Activated CD4-positive, alpha-beta T cell treated with anti-CD3 and anti-CD28 coated beads, Interleukin-2, Interleukin-4, amounts not matched to agents 100 ng/mL and 50 ng/mL, durations not matched to agents 16 hours and 8 hours (primary cell): ENCODE measurements around the gene FOLR1.
"Not testable (repeated sequence)": the region's sequence is repeated elsewhere in the genome, so short reads cannot be mapped to it uniquely, and the experiment has no call there.

ENCODE experiments used
- DNase-seq: peaks from one replicate; pipeline ENCODE4 v3.0.0-alpha.2; 2020; ENCODE audit warnings: low spot score

FOLR1 gene

GRCh38 chr11:72181553-72181958 lies 10.4 kb upstream of the FOLR1 start:
- DNase-seq = not testable (repeated sequence)

DNA sequence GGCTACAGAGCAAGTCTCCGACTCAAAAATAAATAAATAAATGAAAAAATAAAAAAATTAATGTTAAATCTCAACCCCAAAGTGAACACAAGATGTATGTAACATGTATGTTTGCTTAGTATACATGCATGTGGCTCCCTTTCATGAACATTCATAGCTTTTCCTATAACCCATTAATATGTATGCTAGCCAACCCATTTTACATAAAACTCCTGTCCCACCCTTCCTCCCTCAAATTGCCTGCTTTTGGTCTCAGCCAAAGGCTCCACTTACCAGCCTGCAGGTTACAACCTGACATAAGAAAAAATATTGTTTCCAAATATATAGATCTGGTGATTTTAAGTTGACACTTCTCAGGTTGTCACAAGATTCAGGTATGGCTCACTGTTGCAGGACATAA lies 3.7 kb upstream of the FOLR1 start:
- no peak for DNase-seq

DNA sequence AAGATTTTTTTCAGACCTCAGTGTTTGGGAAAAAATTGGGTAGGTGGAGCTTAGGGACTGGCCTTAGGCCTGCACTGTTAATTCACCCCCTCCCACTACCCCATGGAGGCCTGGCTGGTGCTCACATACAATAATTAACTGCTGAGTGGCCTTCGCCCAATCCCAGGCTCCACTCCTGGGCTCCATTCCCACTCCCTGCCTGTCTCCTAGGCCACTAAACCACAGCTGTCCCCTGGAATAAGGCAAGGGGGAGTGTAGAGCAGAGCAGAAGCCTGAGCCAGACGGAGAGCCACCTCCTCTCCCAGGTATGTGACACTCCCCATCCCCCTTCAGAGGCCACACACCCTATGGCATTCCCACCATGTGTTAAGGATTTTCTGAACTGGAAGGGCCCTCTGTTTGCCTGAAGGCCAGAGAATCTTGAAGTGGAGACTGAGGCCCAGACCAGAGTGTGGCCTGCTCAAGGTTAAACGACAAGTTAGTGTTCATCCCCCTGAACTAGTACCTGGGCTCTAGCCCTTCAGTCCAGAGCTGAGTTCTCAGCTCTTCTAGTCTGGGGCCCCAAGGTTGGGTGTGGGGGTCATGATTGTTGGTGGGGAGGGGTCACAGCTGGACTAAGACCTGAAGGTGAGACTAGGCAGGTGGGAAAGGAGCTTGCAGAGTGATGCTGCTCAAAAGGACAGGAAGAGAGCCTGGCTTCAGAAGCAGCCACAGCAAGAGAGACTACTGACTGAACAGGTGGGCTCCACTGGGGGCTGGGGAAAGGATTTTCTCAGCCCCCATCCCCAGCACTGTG lies 2.3 kb upstream of the FOLR1 start:
- DNase-seq = no peak

DNA sequence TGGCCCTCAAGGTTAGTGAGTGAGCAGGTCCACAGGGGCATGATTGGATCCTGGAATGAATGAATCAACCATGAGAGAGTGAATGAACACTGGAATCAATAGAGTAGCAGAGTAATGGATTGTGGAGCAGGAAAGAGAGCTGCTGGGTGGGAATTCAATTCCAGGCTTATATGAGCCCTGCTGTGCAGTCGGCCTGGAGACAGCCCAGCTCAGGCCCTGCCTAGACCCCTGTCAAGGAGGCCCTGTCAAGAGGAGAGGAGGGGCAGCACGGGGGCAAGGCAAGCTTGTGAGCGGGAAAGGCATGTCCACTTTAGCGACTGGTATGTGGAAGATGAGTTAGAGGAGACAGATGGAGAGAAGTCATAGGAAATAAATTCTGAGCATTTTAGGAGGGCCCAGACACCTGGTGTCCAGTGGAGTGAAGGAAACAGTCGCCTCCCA lies 1.3 kb upstream of the FOLR1 start:
- DNase-seq = no peak

DNA sequence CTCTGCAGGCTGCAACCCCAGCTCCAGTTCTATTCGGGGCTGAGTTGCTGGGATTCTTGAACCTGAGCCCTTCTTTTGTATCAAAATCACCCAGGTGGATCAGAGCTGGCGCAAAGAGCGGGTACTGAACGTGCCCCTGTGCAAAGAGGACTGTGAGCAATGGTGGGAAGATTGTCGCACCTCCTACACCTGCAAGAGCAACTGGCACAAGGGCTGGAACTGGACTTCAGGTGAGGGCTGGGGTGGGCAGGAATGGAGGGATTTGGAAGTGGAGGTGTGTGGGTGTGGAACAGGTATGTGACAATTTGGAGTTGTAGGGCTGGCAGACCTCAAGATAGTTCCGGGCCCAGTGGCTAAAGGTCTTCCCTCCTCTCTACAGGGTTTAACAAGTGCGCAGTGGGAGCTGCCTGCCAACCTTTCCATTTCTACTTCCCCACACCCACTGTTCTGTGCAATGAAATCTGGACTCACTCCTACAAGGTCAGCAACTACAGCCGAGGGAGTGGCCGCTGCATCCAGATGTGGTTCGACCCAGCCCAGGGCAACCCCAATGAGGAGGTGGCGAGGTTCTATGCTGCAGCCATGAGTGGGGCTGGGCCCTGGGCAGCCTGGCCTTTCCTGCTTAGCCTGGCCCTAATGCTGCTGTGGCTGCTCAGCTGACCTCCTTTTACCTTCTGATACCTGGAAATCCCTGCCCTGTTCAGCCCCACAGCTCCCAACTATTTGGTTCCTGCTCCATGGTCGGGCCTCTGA lies 3.8 kb downstream of the FOLR1 start:
- DNase-seq = no peak

GRCh38 chr11:72201445-72201844 lies 9.5 kb downstream of the FOLR1 start:
- not testable (repeated sequence) for DNase-seq

DNA sequence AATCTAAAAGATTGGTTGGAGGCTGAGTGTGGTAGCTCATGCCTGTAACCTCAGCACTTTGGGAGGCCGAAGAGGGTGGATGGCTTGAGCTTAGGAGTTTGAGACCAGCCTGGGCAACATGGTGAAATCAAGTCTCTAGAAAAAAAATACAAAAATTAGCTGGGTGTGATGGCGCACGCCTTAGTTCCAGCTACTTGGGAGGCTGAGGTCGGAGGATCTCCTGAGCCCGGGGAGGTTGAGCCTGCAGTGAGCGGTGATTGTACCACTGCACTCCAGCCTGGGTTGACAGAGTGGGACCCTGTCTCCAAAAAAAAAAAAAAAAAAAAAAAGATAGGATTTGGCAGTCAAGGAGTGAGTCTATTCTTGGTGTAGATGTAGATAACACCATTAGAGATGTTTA lies 10.6 kb downstream of the FOLR1 start:
- DNase-seq = no peak

GRCh38 chr11:72203163-72203562 lies 11.2 kb downstream of the FOLR1 start:
- DNase-seq = no peak

DNA sequence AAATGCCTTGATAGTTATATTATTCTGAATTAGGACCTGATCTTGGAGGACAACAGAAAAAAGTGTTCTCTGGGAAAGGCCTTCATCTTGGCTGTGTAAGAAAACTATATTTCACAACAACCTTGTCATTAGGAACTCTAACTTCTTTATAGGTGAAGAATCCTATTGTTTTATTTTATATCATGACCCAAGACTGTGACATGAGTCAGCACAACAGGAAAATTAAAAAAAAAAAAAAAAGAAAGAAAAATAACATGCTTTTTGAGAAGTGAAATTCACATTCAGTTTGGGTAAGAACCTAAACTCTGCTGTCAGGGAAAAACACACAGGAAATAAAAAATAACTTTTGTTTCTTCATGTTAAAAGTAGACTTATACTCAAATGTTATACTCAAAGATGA lies 12.9 kb downstream of the FOLR1 start:
- no peak for DNase-seq

DNA sequence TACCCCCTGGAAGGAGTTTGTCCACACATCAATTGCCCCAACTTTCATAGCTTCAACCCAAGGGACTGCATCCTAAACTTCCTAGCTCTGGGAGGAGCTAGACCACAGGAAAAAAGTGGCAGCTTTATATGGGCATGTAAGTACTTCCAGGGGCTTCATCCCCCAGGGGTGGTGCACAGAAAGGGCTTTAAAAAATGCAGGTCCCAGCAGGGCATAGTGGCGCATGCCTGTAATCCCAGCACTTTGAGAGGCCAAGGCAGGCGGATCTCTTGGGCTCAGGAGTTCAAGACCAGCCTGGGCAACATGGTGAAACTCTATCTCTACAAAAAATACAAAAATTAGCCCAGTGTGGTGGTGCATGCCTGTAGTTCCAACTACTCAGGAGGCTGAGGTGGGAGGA lies 14.9 kb downstream of the FOLR1 start:
- DNase-seq = not testable (repeated sequence)

- DNase-seq = no peak
These were observed 16.3 kb downstream of the FOLR1 start for GRCh38 chr11:72208281-72208680.

- no peak for DNase-seq
These were observed 17.2 kb downstream of the FOLR1 start for GRCh38 chr11:72209101-72209500.

DNA sequence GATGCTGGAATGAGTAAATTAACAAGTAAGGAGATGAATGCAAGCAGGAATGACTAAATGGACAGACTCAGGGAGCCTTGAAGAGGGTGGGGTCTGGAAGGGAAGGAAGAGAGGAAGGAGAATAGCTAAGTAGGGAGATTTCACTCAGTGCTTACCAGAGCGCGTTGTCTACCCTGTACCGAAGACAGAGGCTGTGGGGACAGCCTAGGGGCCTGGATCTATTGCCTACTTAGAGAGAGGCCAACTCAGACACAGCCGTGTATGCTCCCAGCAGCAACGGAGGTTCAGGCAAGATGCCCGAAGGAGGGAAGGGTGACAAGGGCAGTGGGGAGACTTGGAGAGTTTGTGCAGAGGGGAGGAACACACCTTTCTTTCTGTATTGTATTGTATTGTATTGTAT lies 24.7 kb downstream of the FOLR1 start, which contains the start of gene FOLR2:
Gene FOLR2, plus strand, starts transcription at position 157 of the 400 bp plus-strand sequence. CDS start 1,791 bp downstream, outside the sequence.
- DNase-seq = no peak

DNA sequence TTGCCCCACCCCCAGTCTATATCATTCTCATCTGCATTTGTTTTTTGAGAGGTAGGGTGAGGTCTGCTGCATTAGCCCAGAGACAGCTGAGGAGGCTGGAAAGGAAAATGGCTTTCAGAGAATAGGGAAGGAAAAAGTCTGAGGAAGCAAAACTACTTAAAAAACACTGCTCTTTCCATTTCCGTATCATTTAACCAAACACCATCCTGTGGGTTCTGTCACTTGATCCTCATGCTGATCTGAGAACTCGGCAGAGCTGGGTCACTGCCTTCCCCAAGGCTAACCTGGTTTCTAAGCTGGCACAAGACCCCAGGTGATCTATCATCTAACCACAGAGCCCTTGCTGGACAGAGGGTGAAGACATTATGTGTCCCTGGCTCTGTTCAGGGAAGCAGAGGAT lies 25.9 kb downstream of the FOLR1 start:
- no peak for DNase-seq

- DNase-seq = no peak
These were observed 26.4 kb downstream of the FOLR1 start for GRCh38 chr11:72218251-72218745.

- DNase-seq = no peak
These were observed 28.9 kb downstream of the FOLR1 start for GRCh38 chr11:72220696-72221363.

GRCh38 chr11:72221386-72222075 lies 29.6 kb downstream of the FOLR1 start:
- no peak for DNase-seq

DNA sequence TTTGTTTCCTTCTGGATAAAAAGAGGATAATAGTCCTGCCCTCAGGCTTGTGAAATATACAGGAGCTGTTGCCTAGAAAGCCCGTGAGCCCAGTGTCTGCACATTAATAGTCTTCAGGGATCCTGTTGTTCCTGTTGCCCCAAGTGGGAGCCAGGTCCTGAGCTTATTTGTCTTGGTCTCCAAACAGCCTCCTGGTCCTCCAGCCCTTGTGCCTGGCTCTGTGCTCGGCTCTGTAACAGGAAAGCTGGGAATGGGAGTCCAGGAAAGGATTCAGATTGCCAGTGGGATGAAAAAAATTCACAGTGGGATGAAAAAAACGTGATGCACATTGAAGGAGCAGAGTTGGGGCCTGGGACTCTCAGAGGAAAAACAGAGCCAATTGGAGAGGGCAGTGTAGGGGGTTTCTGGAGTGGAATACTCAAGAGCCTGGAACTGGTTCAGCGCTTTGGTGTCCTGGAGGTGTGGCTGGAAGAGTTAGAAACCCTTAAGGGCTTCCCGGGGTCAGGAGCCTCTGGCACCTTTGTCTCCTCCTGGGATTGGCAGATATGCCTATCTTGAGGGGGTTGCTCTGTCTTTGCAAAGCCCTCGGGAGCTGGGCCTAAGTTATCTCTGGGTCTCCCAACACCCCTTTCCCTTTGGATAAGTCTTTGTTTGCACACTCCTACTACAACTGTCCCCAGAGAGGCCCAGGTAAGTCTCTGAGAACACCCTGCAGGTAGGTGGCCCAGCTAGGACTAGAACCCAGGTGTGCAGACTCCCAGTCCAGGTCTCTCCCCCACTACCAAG lies 30.4 kb downstream of the FOLR1 start:
- DNase-seq = no peak

DNA sequence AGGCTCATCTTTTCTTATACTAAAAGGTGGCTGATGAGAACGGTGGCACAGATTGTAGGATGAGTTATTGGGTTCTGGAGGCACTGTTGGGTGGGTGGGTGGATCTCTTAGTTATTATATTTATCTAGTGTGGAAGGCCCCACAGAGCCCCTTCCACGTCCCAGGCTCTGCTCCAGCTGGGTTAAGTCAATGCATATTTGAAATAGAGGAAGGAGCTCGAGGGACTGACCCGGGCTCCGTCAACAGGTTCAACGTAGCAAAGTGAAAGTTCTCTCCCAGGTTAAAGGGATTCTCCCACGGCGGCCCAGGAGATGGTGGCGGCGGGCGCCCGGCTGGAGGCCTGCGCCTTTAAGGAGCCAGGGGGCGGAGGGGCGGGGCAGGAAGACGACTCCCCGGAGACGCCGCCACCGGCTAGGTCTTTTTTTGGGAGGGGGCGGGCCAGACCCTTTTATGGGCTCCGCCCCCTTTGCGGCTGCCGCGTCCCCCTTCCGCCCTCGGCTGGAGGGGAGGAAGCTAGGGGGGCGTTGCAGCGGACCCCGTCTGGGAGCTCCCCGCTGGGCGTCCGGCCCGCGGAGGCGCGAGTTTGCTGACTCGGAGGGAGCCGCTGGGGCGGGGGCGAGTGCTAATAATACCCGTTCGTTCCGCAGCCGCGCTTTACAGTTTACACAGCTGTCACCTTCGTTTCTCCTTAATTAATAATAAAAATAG lies 31.1 kb downstream of the FOLR1 start:
- DNase-seq = peak; percentile 95
